HG02588 (cell line): ENCODE measurements around the gene CAPN5.

ENCODE experiments used
- ATAC-seq: cut with Tn5 transposase; IDR thresholded peaks from one replicate; pipeline ENCODE4 v1.9.1; 2021; ENCODE audit warnings: mild to moderate bottlenecking, moderate library complexity; ENCODE audit not compliant: unreplicated experiment

The CAPN5 gene

GRCh38 chr11:77127920-77128691, 61.3 kb downstream of the CAPN5 start, which contains the start of gene MYO7A:
Gene MYO7A, plus strand, starts transcription at chr11:77128246. Its CDS starts 2,389 bp downstream, at chr11:77130635.
- no peak for ATAC-seq

GRCh38 chr11:77129069-77129841, 62.5 kb downstream of the CAPN5 start:
- no peak for ATAC-seq

- ATAC-seq, result no peak
Observed at GRCh38 chr11:77129842-77130756, 63.3 kb downstream of the CAPN5 start.

- no peak for ATAC-seq
Observed at GRCh38 chr11:77130763-77131513, 64.2 kb downstream of the CAPN5 start.

- ATAC-seq, result no peak
Observed at GRCh38 chr11:77131560-77131959, 64.8 kb downstream of the CAPN5 start.

GRCh38 chr11:77135069-77135468, 68.3 kb downstream of the CAPN5 start:
- no peak for ATAC-seq

GRCh38 chr11:77136074-77136473, 69.3 kb downstream of the CAPN5 start:
- ATAC-seq, result no peak

GRCh38 chr11:77136784-77137420, 70.1 kb downstream of the CAPN5 start:
- no peak for ATAC-seq

GRCh38 chr11:77137421-77137820, 70.7 kb downstream of the CAPN5 start:
- no peak for ATAC-seq

- ATAC-seq, result no peak
Observed at GRCh38 chr11:77138106-77138649, 71.4 kb downstream of the CAPN5 start.

GRCh38 chr11:77139201-77139600, 72.4 kb downstream of the CAPN5 start:
- ATAC-seq, result no peak

- no peak for ATAC-seq
Observed at GRCh38 chr11:77140231-77140851, 73.6 kb downstream of the CAPN5 start.

- no peak for ATAC-seq
Observed at GRCh38 chr11:77141034-77141433, 74.3 kb downstream of the CAPN5 start.

GRCh38 chr11:77141475-77141874, 74.7 kb downstream of the CAPN5 start:
- ATAC-seq, result no peak

- ATAC-seq, result no peak
Observed at GRCh38 chr11:77142091-77142975, 75.6 kb downstream of the CAPN5 start.

- no peak for ATAC-seq
Observed at GRCh38 chr11:77143405-77144020, 76.7 kb downstream of the CAPN5 start.

GRCh38 chr11:77144196-77144856, 77.6 kb downstream of the CAPN5 start:
- no peak for ATAC-seq
